Measurements from ENCODE around the gene VBP1.

GRCh38 chrX:155225774-155226173 is 9.5 kb downstream of the VBP1 start:
- TF ChIP-seq CTCF (IDR thresholded peaks at IDR 0.05) (no peak), POLR2A (IDR thresholded peaks at IDR 0.05) (no peak)

All from right lobe of liver (tissue), 4 donors.